Ascending aorta (tissue), 2 donors: Measurements from ENCODE around the gene SERPINB10. TPM values are rescaled to one million over a fixed set of nuclear protein-coding genes. Genes with fewer than 3 reads are reported as not detected.

ENCODE experiments used
- DNase-seq, 2 donors: peaks; one replicate each; pipeline ENCODE4 v3.0.0-alpha.2; 2019; ENCODE audit warnings: low spot score in 2 of 2
- H3K27ac ChIP-seq, 2 donors: fragments of 200-600 bp; sonication (generic); one replicate each; pipeline ENCODE4 v1.5.1; 2016 to 2017; ENCODE audit warnings: mild to moderate bottlenecking in 1 of 2
- H3K27me3 ChIP-seq: fragments of 200-600 bp; sonication (generic); one replicate; pipeline ENCODE4 v1.5.1; 2017
- H3K36me3 ChIP-seq, 2 donors: fragments of 200-600 bp; sonication (generic); one replicate each; pipeline ENCODE4 v1.5.1; 2016
- H3K4me1 ChIP-seq, 2 donors: fragments of 200-600 bp; sonication (generic); one replicate each; pipeline ENCODE4 v1.5.1; 2016 to 2017; ENCODE audit warnings: mild to moderate bottlenecking in 1 of 2
- H3K4me3 ChIP-seq, 2 donors: fragments of 200-600 bp; sonication (generic); one replicate each; pipeline ENCODE4 v1.5.1; 2016 to 2017; ENCODE audit warnings: mild to moderate bottlenecking in 1 of 2
- H3K9me3 ChIP-seq, 2 donors: fragments of 200-600 bp; sonication (generic); one replicate each; pipeline ENCODE4 v1.5.1; 2016
- CTCF ChIP-seq, 3 experiments: fragments of 200-600 bp in 2 of 3; fragments of 450-650 bp in 1 of 3; sonication (generic) in 2 of 3; IDR thresholded peaks; one replicate each; pipeline ENCODE4 v1.5.1; 2016 to 2019; ENCODE audit warnings: antibody characterized with exemption in 3 of 3, mild to moderate bottlenecking in 1 of 3, moderate library complexity in 1 of 3
- intact Hi-C: fragments of 100-400 bp; cut with DNase I; formaldehyde crosslinking; loops from one replicate; pipeline ENCODE4 v1.15.1; 2023
- total RNA-seq: library from RNA; depleted of rRNA; stranded (reverse); fragments of >200 nt; gene quantifications from one replicate; pipeline ENCODE4 v1.1.0, GENCODE V29; 2016

Gene SERPINB10
- total RNA-seq, 1 donor from 2014 or later = not detected

- DNase-seq = no peak
- no peaks in the 10 kb centered on the region for H3K9me3 ChIP-seq
- no peak overlapping the region for H3K4me3 ChIP-seq
- H3K27ac ChIP-seq = no peak overlapping the region
- no peak for TF ChIP-seq CTCF (IDR thresholded peaks at IDR 0.05)
- H3K4me1 ChIP-seq = no peaks in the 10 kb centered on the region
- no peaks in the 10 kb centered on the region for H3K36me3 ChIP-seq
- intact Hi-C loops = no loop called here
- no peaks in the 10 kb centered on the region for H3K27me3 ChIP-seq
These were observed 39.2 kb upstream of the SERPINB10 start for GRCh38 chr18:63868546-63868945.

GRCh38 chr18:63869374-63869773, 38.4 kb upstream of the SERPINB10 start:
- intact Hi-C loops = no loop called here
- Histone ChIP-seq H3K27me3 (no peaks in the 10 kb centered on the region), H3K36me3 (no peaks in the 10 kb centered on the region), H3K4me3 (no peak overlapping the region), H3K9me3 (no peaks in the 10 kb centered on the region), H3K4me1 (no peaks in the 10 kb centered on the region), H3K27ac (no peak overlapping the region)
- no peak for DNase-seq
- no peak for TF ChIP-seq CTCF (IDR thresholded peaks at IDR 0.05)

GRCh38 chr18:63869851-63870250, 37.9 kb upstream of the SERPINB10 start:
- no peaks in the 10 kb centered on the region for H3K4me1 ChIP-seq
- DNase-seq = no peak
- no peak overlapping the region for H3K27ac ChIP-seq
- H3K27me3 ChIP-seq = no peaks in the 10 kb centered on the region
- no peaks in the 10 kb centered on the region for H3K36me3 ChIP-seq
- no peaks in the 10 kb centered on the region for H3K9me3 ChIP-seq
- TF ChIP-seq CTCF (IDR thresholded peaks at IDR 0.05) = no peak
- intact Hi-C loops = no loop called here
- no peak overlapping the region for H3K4me3 ChIP-seq

GRCh38 chr18:63871836-63872235, 35.9 kb upstream of the SERPINB10 start:
- intact Hi-C loops = no loop called here
- H3K4me1 ChIP-seq = no peaks in the 10 kb centered on the region
- no peaks in the 10 kb centered on the region for H3K9me3 ChIP-seq
- DNase-seq = no peak
- H3K27ac ChIP-seq = no peak overlapping the region
- no peak for TF ChIP-seq CTCF (IDR thresholded peaks at IDR 0.05)
- no peaks in the 10 kb centered on the region for H3K27me3 ChIP-seq
- H3K36me3 ChIP-seq = no peaks in the 10 kb centered on the region
- H3K4me3 ChIP-seq = no peak overlapping the region

- Histone ChIP-seq H3K4me3 (no peak overlapping the region), H3K9me3 (no peaks in the 10 kb centered on the region)
These were observed 35.2 kb upstream of the SERPINB10 start for GRCh38 chr18:63872586-63872985.

More at GRCh38 chr18:63872586-63872985, 35.2 kb upstream of the SERPINB10 start:
- no peaks in the 10 kb centered on the region for H3K36me3 ChIP-seq
- H3K27me3 ChIP-seq = no peaks in the 10 kb centered on the region
- H3K4me1 ChIP-seq = no peaks in the 10 kb centered on the region
- DNase-seq = no peak
- H3K27ac ChIP-seq = no peak overlapping the region
- intact Hi-C loops = no loop called here
- no peak for TF ChIP-seq CTCF (IDR thresholded peaks at IDR 0.05)
